CD14-positive monocyte (primary cell): ENCODE results near the gene TBCD. TPM values are rescaled to one million over a fixed set of nuclear protein-coding genes. Genes with fewer than 3 reads are reported as not detected.

ENCODE experiments used
- DNase-seq, 3 donors: peaks; one replicate each; pipeline ENCODE4 v3.0.0-alpha.2; 2011 to 2022
- H2AFZ ChIP-seq: 2 replicates; pipeline ENCODE4 v1.6.0; 2012; ENCODE audit warnings: mild to moderate bottlenecking, low read depth, low read length, inconsistent platforms; ENCODE audit not compliant: insufficient read depth, poor library complexity, severe bottlenecking
- H3K27ac ChIP-seq, 2 donors: 1 replicate in 1 of 2; 2 replicates in 1 of 2; pipeline ENCODE4 v1.5.1; 2012 to 2013; ENCODE audit warnings: low read length in 2 of 2, control low read depth in 1 of 2, inconsistent platforms in 1 of 2, low read depth in 1 of 2, mild to moderate bottlenecking in 1 of 2
- H3K27me3 ChIP-seq, 2 donors: one replicate each; pipeline versions ENCODE4 v1.6.0 to v1.6.1; 2011 to 2013; ENCODE audit warnings: low read length in 2 of 2; ENCODE audit not compliant: control insufficient read depth in 2 of 2, insufficient read depth in 2 of 2
- H3K36me3 ChIP-seq, 2 donors: replicated peaks in 1 of 2; 1 replicate in 1 of 2; 2 replicates in 1 of 2; pipeline versions ENCODE4 v1.5.1 to v1.6.1; 2012 to 2013; ENCODE audit warnings: low read length in 2 of 2, control low read depth in 1 of 2, inconsistent platforms in 1 of 2, mild to moderate bottlenecking in 1 of 2; ENCODE audit not compliant: insufficient read depth in 2 of 2, control insufficient read depth in 1 of 2
- H3K4me1 ChIP-seq, 2 donors: 1 replicate in 1 of 2; 2 replicates in 1 of 2; pipeline versions ENCODE4 v1.5.1 to v1.6.1; 2012 to 2013; ENCODE audit warnings: low read length in 2 of 2, control low read depth in 1 of 2, inconsistent platforms in 1 of 2, mild to moderate bottlenecking in 1 of 2, moderate library complexity in 1 of 2; ENCODE audit not compliant: insufficient read depth in 2 of 2, control insufficient read depth in 1 of 2
- H3K4me2 ChIP-seq: replicated peaks from 2 replicates; pipeline ENCODE3; 2012; ENCODE audit warnings: low read length, moderate library complexity, mild to moderate bottlenecking; ENCODE audit not compliant: poor library complexity, severe bottlenecking; ENCODE audit errors: extremely low read depth
- H3K4me3 ChIP-seq, 3 experiments: fragments of 200-600 bp in 1 of 3; sonication (generic) in 1 of 3; replicated peaks in 1 of 3; 1 replicate in 2 of 3; 2 replicates in 1 of 3; pipeline ENCODE4 v1.5.1; 2011 to 2013; ENCODE audit warnings: low read length in 3 of 3, mild to moderate bottlenecking in 3 of 3, control low read depth in 2 of 3, low read depth in 2 of 3, inconsistent platforms in 1 of 3, moderate library complexity in 1 of 3
- H3K79me2 ChIP-seq: 2 replicates; pipeline ENCODE4 v1.6.0; 2012; ENCODE audit warnings: mild to moderate bottlenecking, control low read depth, inconsistent platforms, low read length, moderate library complexity; ENCODE audit not compliant: insufficient read depth
- H3K9ac ChIP-seq: 2 replicates; pipeline ENCODE4 v1.6.0; 2017; ENCODE audit warnings: low read length, mild to moderate bottlenecking; ENCODE audit not compliant: insufficient read depth, poor library complexity, severe bottlenecking
- H3K9me3 ChIP-seq, 2 donors: replicated peaks in 1 of 2; 1 replicate in 1 of 2; 2 replicates in 1 of 2; pipeline versions ENCODE4 v1.5.1 to v1.6.1; 2012 to 2013; ENCODE audit warnings: low read length in 2 of 2, control low read depth in 1 of 2; ENCODE audit not compliant: control insufficient read depth in 1 of 2, insufficient read depth in 1 of 2
- H4K20me1 ChIP-seq: 2 replicates; pipeline ENCODE4 v1.6.0; 2012; ENCODE audit warnings: mild to moderate bottlenecking, low read length, control low read depth, moderate library complexity; ENCODE audit not compliant: insufficient read depth
- H3K27ac Mint-ChIP-seq, 7 donors: one replicate each; pipeline ENCODE4 v1.8.0; 2020; ENCODE audit warnings: mild to moderate bottlenecking in 7 of 7, mixed read lengths in 7 of 7, moderate library complexity in 6 of 7, inconsistent platforms in 2 of 7
- H3K27me3 Mint-ChIP-seq, 3 donors: one replicate each; pipeline ENCODE4 v1.8.0; 2021 to 2022; ENCODE audit warnings: low read depth in 3 of 3, mild to moderate bottlenecking in 3 of 3, mixed read lengths in 3 of 3, moderate library complexity in 3 of 3, inconsistent platforms in 1 of 3
- H3K36me3 Mint-ChIP-seq, 2 donors: one replicate each; pipeline ENCODE4 v1.8.0; 2020; ENCODE audit warnings: mixed read lengths in 2 of 2, inconsistent platforms in 1 of 2, mild to moderate bottlenecking in 1 of 2
- H3K4me1 Mint-ChIP-seq: one replicate; pipeline ENCODE4 v1.8.0; 2020; ENCODE audit warnings: mild to moderate bottlenecking, mixed read lengths
- H3K4me3 Mint-ChIP-seq, 2 donors: one replicate each; pipeline ENCODE4 v1.8.0; 2020; ENCODE audit warnings: mild to moderate bottlenecking in 2 of 2, mixed read lengths in 2 of 2, moderate library complexity in 1 of 2
- H3K9me3 Mint-ChIP-seq, 7 donors: one replicate each; pipeline ENCODE4 v1.8.0; 2020 to 2022; ENCODE audit warnings: mixed read lengths in 7 of 7, mild to moderate bottlenecking in 6 of 7, moderate library complexity in 6 of 7, inconsistent platforms in 2 of 7
- CTCF ChIP-seq: fragments of 200-600 bp; IDR thresholded peaks from one replicate; pipeline ENCODE4 v1.8.0; 2022; ENCODE audit warnings: antibody characterized with exemption, mild to moderate bottlenecking
- WGBS: methylation state at CpG from one replicate; pipeline ENCODE4 v1.1.5; 2013; ENCODE audit warnings: missing lambda C conversion rate; ENCODE audit not compliant: insufficient coverage; 5-methylcytosine and 5-hydroxymethylcytosine counted together
- intact Hi-C, 2 donors: fragments of 100-400 bp; cut with micrococcal nuclease; formaldehyde crosslinking; loops; one replicate each; pipeline versions ENCODE4 v1.15.0 to v1.15.1; 2023
- polyA plus RNA-seq, 3 donors: library from polyadenylated mRNA; depleted of rRNA in 1 of 3; unstranded in 2 of 3; stranded (reverse) in 1 of 3; fragments of 300-500 nt in 2 of 3; fragments of >200 nt in 1 of 3; fragmentation: Illumina TruSeq in 2 of 3; gene quantifications; 1 replicate in 2 of 3; 2 replicates in 1 of 3; pipeline ENCODE4 v1.2.3, GENCODE V29; 2012 to 2021

The TBCD gene
- polyA plus RNA-seq, 3 donors: 54.7 to 74.0 (median 66.6) TPM

GRCh38 chr17:82918508-82918907 lies 166.6 kb downstream of the TBCD start:
- Histone ChIP-seq H2AFZ (no peak overlapping the region), H3K27me3 (no peaks in the 10 kb centered on the region), H3K4me3 (no peak overlapping the region), H3K27ac (peak overlapping the region in 1 of 2 donors; percentile 31), H3K79me2 (no peaks in the 10 kb centered on the region), H3K4me2 (no peak overlapping the region), H4K20me1 (no peaks in the 10 kb centered on the region), H3K9ac (no peak overlapping the region), H3K9me3 (no peaks in the 10 kb centered on the region), H3K4me1 (peaks cover 0 to 4% of the 10 kb centered on the region in 2 donors), H3K36me3 (peaks cover 6 to 30% of the 10 kb centered on the region in 2 donors)
- peaks cover 0 to 1% (median 0%) of the 10 kb centered on the region in 7 donors for H3K9me3 Mint-ChIP-seq
- no peak overlapping the region for H3K4me3 Mint-ChIP-seq
- DNase-seq: no peak
- peak overlapping the region in 3 of 7 donors; percentile 12 to 54 (median 46) for H3K27ac Mint-ChIP-seq
- WGBS: 96% methylated on average over 11 of the region's 19 CpGs
- H3K36me3 Mint-ChIP-seq: peaks cover 53 to 72% of the 10 kb centered on the region in 2 donors
- peaks cover 7% of the 10 kb centered on the region for H3K4me1 Mint-ChIP-seq
- TF ChIP-seq CTCF: no peak
- peaks cover 0 to 2% (median 1%) of the 10 kb centered on the region in 3 donors for H3K27me3 Mint-ChIP-seq
- intact Hi-C loops: no loop called here

GRCh38 chr17:82920150-82920549 lies 168.3 kb downstream of the TBCD start:
- H3K9ac ChIP-seq: no peak overlapping the region
- intact Hi-C loops: no loop called here
- H4K20me1 ChIP-seq: no peaks in the 10 kb centered on the region
- no peak for DNase-seq
- H3K36me3 Mint-ChIP-seq: peaks cover 53 to 72% of the 10 kb centered on the region in 2 donors
- peaks cover 15 to 40% of the 10 kb centered on the region in 2 donors for H3K36me3 ChIP-seq
- peak overlapping the region in 1 of 7 donors; percentile 4 for H3K27ac Mint-ChIP-seq
- peaks cover 0 to 4% of the 10 kb centered on the region in 2 donors for H3K4me1 ChIP-seq
- H3K79me2 ChIP-seq: no peaks in the 10 kb centered on the region
- H3K4me3 Mint-ChIP-seq: no peak overlapping the region
- H3K27me3 Mint-ChIP-seq: peaks cover 0 to 2% (median 1%) of the 10 kb centered on the region in 3 donors
- no peak overlapping the region for H2AFZ ChIP-seq
- H3K4me3 ChIP-seq: no peak overlapping the region
- 96% methylated on average over 11 of the region's 15 CpGs for WGBS
- no peak overlapping the region for H3K4me2 ChIP-seq
- no peaks in the 10 kb centered on the region for H3K9me3 ChIP-seq
- TF ChIP-seq CTCF: no peak
- H3K27ac ChIP-seq: no peak overlapping the region
- H3K9me3 Mint-ChIP-seq: no peaks in the 10 kb centered on the region
- no peaks in the 10 kb centered on the region for H3K27me3 ChIP-seq
- H3K4me1 Mint-ChIP-seq: peaks cover 7% of the 10 kb centered on the region
